ENCODE measurements around the gene C2orf68.

Gene C2orf68

DNA sequence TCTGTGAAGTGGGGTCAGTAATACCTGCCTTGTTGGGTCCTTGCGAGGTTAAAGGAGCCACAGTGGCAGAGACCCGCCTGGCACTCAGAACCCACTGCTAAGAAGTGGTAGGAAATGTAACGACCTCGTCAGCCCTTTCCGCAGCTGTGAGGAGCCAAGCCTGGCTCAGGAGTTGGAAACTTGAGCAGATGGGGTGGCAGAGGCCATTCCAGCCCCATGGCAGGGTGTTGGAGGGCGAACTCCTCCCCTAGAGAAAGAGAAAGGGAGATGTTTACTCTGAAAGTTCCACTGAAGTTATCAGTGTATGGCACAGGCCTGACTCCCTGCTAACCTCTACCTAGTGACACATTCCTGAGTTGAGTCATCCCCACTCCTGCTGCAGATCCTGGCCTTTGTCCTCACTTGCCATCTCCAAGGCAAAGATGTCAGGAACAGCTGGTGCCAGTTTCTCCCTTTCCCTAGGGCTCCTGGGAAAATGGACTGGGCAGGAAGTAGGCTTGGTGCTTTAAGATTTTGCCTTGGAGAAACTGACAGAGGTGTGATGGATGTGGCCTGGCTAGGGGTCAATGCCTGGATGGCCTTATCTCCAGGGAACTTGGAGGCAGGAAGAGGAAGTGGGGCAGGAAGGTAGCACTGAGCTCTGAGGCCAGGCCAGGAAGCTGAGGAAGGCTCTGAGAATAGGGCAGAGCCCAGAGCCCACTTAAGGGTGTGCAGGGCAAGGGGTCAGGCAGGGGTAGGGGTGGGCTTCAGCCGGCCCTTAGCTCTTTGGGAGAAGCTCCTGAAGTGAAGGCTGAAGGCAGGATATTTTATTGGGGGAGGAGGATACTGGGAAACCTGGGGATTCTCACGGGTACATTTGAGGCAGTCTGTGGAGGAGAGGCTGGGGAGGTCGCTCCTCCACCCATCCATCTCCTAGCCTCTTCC is 26.7 kb downstream of the C2orf68 start:
- H3K27ac ChIP-seq, result no peak overlapping the region
- no peak for TF ChIP-seq ZFX (IDR thresholded peaks at IDR 0.05; ENCODE audit: borderline replicate concordance)
- TF ChIP-seq, protein P1, sequence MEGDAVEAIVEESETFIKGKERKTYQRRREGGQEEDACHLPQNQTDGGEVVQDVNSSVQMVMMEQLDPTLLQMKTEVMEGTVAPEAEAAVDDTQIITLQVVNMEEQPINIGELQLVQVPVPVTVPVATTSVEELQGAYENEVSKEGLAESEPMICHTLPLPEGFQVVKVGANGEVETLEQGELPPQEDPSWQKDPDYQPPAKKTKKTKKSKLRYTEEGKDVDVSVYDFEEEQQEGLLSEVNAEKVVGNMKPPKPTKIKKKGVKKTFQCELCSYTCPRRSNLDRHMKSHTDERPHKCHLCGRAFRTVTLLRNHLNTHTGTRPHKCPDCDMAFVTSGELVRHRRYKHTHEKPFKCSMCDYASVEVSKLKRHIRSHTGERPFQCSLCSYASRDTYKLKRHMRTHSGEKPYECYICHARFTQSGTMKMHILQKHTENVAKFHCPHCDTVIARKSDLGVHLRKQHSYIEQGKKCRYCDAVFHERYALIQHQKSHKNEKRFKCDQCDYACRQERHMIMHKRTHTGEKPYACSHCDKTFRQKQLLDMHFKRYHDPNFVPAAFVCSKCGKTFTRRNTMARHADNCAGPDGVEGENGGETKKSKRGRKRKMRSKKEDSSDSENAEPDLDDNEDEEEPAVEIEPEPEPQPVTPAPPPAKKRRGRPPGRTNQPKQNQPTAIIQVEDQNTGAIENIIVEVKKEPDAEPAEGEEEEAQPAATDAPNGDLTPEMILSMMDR (IDR thresholded peaks at IDR 0.05), result no peak

DNA sequence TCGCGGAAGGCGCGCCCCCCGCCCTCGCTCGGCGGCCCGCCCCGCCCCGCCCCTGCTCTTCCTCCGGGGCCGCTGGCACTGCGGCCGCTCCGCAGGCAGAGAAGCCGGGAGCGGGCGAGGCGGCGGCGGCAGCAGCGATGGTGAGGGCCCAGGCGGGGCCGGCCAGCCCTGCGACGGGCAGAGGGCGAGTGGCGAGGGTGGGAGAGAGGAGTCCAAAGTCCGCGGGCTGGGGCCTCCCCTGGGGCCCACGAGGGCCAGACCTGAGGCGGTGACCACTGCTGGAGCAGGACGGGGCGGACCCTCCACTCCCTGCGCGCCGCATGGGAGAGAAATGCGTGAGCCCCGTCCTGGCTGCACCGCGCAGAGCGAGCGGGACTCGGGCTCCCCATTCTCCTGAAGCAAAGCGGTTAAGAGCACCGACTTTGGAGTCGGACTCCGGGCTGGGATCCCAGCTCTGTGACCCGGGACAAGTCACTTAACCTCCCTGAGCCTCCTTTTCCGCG is 27.5 kb downstream of the C2orf68 start, which contains the start of gene VAMP5:
TSS of gene VAMP5 (plus strand) at position 78 of the 503 bp plus-strand sequence. CDS start at position 138, 60 bp downstream.
- H3K27ac ChIP-seq, result no peak within 1 kb of the TSS
- TF ChIP-seq, protein P1 (IDR thresholded peaks at IDR 0.05), result no peak
- TF ChIP-seq ZFX (IDR thresholded peaks at IDR 0.05; ENCODE audit: borderline replicate concordance), result no peak

DNA sequence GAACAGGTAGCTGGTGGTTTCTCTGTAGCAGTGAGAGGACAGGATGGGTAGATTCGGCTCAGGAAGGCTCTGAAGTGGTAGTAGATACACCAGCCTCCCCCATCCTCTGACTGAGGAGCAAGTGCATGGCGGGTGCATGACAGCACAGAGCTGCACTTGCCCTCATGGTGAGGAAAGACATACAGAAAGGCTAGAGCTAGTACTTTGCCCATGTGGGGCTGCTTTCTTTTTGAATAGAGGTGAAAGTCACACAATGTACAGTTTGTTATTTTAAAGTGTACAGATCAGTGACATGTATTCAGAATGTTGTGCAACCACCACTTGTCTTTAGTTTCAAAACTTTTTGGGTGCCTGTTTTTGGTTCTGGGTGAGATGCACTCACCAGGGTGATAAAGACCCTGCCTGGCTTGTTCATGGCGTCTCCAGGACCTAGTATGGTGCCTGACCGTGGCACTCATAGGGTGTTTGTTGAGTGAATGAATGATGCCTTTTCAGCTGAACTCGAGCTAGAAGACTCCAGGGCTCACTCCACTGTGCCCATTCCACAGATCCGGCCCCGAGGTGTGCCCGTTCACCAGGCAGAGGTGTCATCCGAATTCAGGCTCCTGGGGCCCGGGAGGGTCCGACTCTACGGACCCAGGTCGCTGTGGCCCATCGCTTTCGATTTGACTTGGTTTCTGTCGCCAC is 28.1 kb downstream of the C2orf68 start:
- no peak for TF ChIP-seq ZFX (IDR thresholded peaks at IDR 0.05; ENCODE audit: borderline replicate concordance)
- TF ChIP-seq, protein P1 (IDR thresholded peaks at IDR 0.05), result no peak
- no peak overlapping the region for H3K27ac ChIP-seq

DNA sequence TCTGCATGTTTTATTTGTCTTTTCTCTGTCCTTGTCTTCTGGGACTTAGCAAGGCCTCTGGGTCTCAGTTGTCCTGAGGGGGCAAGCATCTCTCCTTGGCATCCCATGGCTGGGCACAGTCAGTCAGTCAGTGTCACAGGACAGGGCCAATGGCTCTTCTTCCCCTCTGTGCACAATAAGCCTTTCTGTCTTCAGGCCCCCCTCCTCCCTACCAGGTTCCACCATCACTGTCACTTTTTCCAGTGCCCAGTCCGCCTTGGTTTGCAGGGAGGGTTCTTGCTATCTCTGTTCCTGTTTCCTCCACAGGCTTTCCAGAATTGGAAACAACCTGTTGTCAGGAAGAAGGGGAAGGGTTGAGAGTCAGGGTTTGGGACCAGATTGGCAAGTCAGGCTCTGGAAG is 29.4 kb downstream of the C2orf68 start:
- H3K27ac ChIP-seq, result no peak overlapping the region
- no peak for TF ChIP-seq ZFX (IDR thresholded peaks at IDR 0.05; ENCODE audit: borderline replicate concordance)
- TF ChIP-seq, protein P1 (IDR thresholded peaks at IDR 0.05), result no peak

GRCh38 chr2:85580206-85580605 is 31.7 kb downstream of the C2orf68 start:
- H3K27ac ChIP-seq, result no peak overlapping the region
- TF ChIP-seq, protein P1 (IDR thresholded peaks at IDR 0.05), result no peak
- no peak for TF ChIP-seq ZFX (IDR thresholded peaks at IDR 0.05; ENCODE audit: borderline replicate concordance)

- TF ChIP-seq ZFX (IDR thresholded peaks at IDR 0.05; ENCODE audit: borderline replicate concordance), result no peak
- TF ChIP-seq, protein P1 (IDR thresholded peaks at IDR 0.05), result no peak
- H3K27ac ChIP-seq, result no peak overlapping the region
Observed at GRCh38 chr2:85579266-85579935, 32.5 kb downstream of the C2orf68 start.

All from 22Rv1 (cell line).